ENCODE measurements around the gene ARFGAP1.

The ARFGAP1 gene

GRCh38 chr20:63325021-63325471, 52.4 kb downstream of the ARFGAP1 start:
- H3K4me3 ChIP-seq (ENCODE audit: low read depth, low read length) = no peak overlapping the region
- TF ChIP-seq, protein P1, sequence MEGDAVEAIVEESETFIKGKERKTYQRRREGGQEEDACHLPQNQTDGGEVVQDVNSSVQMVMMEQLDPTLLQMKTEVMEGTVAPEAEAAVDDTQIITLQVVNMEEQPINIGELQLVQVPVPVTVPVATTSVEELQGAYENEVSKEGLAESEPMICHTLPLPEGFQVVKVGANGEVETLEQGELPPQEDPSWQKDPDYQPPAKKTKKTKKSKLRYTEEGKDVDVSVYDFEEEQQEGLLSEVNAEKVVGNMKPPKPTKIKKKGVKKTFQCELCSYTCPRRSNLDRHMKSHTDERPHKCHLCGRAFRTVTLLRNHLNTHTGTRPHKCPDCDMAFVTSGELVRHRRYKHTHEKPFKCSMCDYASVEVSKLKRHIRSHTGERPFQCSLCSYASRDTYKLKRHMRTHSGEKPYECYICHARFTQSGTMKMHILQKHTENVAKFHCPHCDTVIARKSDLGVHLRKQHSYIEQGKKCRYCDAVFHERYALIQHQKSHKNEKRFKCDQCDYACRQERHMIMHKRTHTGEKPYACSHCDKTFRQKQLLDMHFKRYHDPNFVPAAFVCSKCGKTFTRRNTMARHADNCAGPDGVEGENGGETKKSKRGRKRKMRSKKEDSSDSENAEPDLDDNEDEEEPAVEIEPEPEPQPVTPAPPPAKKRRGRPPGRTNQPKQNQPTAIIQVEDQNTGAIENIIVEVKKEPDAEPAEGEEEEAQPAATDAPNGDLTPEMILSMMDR (IDR thresholded peaks at IDR 0.05; ENCODE audit: low read depth, low read length) = no peak

- TF ChIP-seq, protein P1 (IDR thresholded peaks at IDR 0.05; ENCODE audit: low read depth, low read length) = no peak
- H3K4me3 ChIP-seq (ENCODE audit: low read depth, low read length) = no peak overlapping the region
These were observed 53.1 kb downstream of the ARFGAP1 start for GRCh38 chr20:63325554-63326313.

DNA sequence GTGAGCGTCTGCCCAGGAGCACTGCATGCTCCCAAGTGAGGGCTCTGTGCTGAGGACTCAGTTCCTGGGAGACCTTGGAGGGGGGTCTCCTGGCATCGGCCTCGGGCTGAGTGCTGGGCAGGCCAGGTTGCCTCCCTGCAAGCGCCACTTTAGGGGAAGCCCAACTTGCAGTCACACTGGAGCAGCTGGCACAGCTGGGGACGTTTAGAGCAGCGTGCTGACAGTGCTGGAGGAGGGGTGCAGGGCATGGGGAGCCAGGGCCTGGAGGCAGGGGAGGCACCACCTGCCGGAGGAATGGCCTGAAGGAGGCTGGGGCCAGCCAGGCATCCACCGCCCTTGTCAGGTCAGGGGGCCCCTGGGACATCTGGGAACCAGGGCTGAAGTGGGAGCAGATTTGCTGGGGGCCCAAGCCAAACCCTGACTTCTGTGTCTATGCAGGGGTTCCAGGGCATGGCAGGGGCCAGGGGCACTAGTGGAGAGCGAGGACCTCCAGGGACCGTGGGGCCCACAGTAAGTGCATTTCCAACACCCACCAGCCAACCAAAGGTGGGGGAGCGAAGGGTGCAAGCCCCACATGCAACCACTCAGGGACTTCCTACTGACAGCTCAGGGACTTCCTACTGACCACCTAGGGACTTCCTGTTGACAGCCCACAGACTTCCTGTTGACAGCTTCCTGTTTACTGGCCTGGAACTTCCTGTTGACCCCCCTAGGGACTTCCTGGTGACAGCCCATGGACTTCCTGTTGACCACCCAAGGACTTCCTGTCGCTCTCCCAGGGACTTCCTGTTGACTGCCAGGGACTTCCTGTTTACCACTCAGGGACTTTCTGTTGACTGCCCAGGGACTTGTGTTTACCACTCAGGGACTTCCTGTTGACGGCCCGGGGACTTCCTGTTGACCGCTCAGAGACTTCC, 54.0 kb downstream of the ARFGAP1 start:
- TF ChIP-seq, protein P1 (IDR thresholded peaks at IDR 0.05; ENCODE audit: low read depth, low read length) = no peak
- no peak overlapping the region for H3K4me3 ChIP-seq (ENCODE audit: low read depth, low read length)

GRCh38 chr20:63327231-63327745, 54.7 kb downstream of the ARFGAP1 start:
- H3K4me3 ChIP-seq (ENCODE audit: low read depth, low read length) = no peak overlapping the region
- TF ChIP-seq, protein P1 (IDR thresholded peaks at IDR 0.05; ENCODE audit: low read depth, low read length) = no peak

DNA sequence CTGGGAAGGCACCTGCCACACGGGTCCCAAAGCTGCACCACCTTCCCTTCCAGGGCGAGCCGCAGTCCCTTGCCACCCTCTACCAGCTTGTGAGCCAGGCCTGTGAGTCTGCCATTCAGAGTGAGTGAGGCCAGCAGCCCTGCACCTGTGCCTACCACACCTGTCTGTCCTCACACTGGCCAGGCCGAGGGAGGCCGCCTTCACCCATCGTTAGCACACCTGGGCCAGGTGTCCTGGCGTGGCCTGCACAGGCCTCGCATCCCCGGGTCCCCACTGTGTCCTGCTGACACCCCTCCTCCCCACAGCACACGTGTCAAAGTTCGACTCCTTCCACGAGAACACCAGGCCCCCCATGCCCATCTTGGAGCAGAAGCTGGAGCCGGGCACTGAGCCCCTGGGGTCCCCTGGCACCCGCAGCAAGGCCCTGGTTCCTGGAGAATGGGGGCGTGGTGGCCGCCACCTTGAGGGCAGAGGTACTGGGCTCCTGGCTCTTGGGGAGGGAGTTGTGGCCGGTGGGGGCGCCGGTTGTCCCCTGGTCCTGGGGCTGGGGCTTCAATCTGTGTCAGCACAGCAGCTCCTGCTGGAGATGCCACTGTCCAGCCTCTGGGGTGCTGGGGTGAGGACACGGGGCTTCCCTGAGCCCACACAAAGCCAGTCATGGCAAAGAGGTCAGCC, 55.5 kb downstream of the ARFGAP1 start:
- TF ChIP-seq, protein P1 (IDR thresholded peaks at IDR 0.05; ENCODE audit: low read depth, low read length) = no peak
- no peak overlapping the region for H3K4me3 ChIP-seq (ENCODE audit: low read depth, low read length)

DNA sequence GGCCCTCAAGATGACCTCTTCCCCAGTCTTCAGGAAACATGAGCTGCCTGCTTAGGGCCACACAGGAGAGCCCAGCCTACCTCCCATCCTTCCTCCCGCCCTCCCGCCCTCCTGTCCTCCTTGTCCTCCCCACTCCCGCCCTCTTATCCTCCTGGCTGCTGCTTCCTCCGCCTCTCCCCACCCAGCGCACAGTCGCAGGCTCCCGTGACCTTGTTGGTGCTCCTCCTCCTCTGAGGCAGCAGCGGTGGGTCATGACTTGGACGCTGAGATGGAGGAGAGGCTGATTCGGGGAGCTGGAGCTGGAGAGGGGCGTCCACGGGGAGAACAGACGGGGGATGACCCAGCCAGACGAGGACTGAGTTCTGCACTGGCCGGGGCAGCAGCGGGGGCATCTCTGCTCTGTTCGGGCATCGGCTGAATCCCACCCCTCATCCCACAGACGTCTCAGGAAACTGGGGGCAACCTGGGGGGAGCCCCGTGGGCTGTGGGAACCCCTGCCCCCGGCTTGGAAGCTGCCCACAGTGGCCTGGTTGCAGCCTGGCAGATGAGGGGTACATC, 56.2 kb downstream of the ARFGAP1 start:
- TF ChIP-seq, protein P1 (IDR thresholded peaks at IDR 0.05; ENCODE audit: low read depth, low read length) = no peak
- H3K4me3 ChIP-seq (ENCODE audit: low read depth, low read length) = no peak overlapping the region
